CD4-positive, alpha-beta T cell treated with Interleukin-17A for 4 hours (primary cell): ENCODE data around the gene NFIL3.

Experiments used
- DNase-seq: peaks from one replicate; pipeline ENCODE4 v3.0.0-alpha.2; 2020; ENCODE audit warnings: mixed read lengths

The NFIL3 gene

DNA sequence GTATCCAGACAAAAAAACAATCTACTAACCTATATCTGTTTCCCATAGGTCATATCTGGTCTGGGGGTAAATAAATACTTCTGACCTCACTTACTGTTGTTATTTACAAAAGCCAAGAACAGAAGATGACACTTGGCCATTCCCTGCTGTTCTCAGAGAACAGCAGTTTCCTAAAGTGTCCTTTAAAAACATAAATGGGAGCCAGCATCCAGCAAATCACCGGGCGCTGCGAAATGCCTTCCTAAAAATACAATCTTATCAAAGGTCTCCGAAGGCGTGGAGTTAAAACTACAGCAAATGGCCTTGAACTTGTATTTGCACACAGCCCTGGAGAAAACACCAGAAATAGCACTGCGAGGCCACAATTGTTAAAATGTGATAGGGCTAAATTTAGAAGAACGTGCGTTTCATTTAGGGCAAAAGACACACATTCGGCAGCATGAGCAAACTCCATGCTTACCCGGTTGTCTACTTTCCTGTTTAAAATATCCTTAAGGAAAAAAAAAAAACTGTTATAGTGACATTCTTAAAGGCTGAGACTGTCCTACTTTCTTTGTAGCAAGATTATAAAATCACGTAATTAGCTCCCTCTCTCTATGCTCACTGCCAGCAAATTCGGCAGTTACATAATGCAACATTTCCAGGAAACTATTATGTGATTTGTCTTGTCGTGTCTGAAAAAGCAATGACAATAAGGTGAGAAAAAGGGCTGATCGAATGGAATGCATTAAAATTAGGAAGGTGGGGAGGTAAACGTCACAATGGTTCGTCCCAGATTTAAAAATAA, 1.5 kb downstream of the NFIL3 start:
- DNase-seq = no peak

- peak; percentile 12 for DNase-seq
Observed at GRCh38 chr9:91421128-91421765, 2.4 kb downstream of the NFIL3 start.

DNA sequence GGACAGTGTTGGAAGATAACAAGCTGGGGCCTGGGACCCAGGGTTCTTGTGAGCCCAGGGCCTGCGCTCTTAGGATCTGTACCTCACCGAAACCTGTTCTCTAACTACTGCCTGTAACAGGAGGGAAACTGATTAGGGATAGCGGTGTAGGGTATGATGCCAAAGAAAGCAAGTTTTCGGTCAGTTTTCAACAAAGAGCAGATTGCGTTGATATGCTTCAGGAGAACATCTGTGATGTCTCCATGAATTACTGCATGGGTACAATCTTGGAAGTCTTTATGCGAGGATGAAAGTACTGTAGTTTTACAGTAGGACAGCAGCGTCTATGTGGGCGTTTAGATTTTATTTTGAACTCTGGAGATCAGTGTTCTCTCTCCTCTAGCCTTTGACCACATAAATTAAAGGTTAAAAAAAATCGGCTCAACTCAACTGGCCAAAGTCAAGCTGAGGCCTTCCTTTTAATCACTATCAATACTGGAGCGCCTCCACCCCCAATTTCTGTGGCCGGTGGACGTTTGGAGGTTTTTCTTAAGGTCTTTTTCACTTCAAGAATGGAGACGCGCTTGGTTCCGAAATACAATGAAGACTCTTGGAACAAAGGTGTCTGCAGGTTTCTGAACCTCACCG, 3.0 kb downstream of the NFIL3 start:
- DNase-seq = no peak

DNA sequence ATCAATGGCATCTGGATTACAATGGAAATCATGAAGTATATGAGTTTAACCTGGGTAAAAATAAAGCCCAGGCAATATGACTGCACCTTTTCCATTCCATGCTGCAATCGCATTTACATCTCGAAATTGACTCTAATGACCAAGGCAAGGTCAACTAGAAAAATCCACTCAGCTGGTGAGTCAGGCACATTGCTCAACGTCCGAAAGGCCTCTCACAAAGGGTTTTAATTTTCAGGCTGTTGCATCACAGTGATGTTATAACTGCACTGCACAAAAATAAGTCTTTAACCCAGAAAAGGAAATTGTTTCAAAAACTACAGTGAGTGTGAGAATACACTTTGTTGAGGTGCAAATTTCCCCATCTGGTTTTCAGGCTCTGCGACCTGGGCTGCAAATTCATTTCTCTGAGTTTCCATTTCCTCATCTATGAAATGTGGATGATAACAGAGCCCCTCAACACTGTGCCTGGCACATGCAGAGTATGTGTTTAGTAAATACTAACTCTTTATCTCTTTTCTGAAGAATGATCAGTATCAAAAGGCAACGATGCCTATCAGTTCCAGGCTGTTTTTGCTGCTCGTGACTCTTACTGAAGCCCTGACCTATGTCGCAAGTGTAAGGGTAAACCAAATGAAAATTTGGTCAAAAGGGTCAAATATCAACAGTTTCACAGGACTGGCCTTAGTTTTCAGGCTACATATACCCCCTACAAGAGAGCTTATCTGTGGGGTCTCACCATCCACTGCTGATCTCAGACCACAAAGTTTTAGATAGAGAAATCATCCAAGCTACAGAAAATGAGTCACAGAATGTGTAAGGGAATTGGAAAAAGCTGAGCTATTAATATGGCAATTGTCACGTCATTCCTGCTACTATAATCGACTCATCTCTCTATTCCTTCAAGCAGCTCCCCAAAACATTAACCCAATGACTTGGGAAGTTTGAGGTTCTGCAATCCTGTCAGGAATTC, 4.1 kb downstream of the NFIL3 start:
- no peak for DNase-seq

- DNase-seq = no peak
Observed at GRCh38 chr9:91418215-91418610, 5.4 kb downstream of the NFIL3 start.

DNA sequence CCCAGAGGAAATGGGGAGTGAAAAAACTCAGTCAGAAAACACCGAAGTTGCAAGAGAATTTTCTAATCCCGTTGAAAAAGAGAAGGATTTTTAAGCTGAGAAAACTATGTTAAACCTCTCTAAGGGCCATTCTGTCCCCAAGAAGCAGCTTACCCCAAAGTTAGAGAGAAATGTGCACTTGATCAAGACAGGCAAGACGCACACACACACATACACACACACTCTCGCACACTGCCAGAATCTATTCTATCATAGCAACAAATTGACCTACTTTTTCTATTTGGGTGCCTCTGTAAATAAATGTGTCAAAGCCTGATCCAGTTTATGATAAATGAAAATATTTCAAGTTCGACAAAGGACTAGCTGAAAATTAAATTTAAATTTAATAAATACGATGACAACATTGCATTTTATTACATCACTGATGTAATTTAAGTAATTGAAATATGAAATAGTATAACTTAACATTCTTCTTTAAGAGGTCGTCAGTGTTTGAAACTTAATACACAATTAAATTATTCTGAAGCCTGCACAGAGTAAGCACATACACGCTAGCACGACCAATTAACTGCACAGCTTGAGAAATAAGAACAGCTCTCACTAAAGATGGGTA, 5.9 kb downstream of the NFIL3 start:
- no peak for DNase-seq

GRCh38 chr9:91416096-91416712, 7.4 kb downstream of the NFIL3 start:
- no peak for DNase-seq

DNA sequence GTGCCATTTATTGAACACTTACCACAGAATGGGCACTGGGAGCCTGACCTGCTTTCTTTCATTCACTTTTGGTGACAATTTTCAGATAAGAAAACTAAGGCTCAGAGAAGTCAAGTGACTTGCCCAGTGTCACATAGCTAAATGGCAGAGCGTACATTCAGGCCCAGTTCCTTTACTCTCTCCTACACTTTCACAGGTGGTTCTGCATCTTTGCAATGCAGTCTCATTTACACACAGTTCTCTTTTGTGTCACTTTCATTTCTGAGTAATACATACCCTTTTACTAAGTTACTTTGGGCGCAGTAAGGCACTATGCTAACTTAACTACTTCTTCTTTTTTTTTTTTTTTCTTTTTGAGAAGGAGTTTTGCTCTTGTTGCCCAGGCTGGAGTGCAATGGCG, 8.3 kb downstream of the NFIL3 start:
- DNase-seq = no peak

DNA sequence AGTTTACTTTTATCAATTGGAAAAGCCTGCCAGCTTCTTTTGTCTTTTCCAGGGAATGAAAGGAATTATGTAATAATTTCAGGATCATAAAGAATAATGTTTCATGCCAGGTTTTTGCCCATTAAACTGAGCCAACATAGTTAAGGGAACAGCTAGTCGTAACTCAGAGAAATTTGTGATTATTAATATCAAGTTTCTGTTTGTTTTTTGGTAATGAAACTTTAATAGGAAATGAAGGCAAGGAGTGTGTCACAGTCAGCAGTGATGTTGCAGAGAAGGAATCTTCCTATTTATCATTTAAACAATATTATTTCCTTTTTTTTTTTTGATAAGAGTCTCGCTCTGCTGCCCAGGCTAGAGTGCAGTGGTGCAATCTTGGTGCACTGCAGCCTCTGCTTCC, 10.7 kb downstream of the NFIL3 start:
- no peak for DNase-seq

GRCh38 chr9:91411096-91411771, 12.4 kb downstream of the NFIL3 start:
- DNase-seq = no peak

DNA sequence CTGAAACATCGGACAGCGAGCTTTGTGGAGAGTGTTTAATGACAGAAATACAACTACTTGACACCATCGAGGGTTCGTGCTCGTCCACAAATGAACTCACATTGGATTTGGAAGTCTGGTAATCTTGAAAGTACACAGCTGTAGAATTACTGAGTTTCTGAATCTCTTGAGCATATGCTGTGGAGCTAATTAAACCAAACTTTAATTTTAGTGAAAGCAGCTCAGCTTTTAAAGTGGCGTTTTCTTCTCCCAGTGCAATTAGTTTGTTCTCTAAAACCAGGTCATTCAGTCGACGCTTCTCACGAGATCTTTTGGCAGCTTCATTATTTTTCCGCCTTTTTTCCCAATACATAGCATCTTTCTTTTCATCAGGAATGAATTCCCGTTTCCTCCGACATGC, 13.5 kb downstream of the NFIL3 start:
- DNase-seq = no peak

GRCh38 chr9:91408475-91408874, 15.2 kb downstream of the NFIL3 start:
- no peak for DNase-seq

- DNase-seq = no peak
Observed at GRCh38 chr9:91407580-91408318, 15.9 kb downstream of the NFIL3 start.

DNA sequence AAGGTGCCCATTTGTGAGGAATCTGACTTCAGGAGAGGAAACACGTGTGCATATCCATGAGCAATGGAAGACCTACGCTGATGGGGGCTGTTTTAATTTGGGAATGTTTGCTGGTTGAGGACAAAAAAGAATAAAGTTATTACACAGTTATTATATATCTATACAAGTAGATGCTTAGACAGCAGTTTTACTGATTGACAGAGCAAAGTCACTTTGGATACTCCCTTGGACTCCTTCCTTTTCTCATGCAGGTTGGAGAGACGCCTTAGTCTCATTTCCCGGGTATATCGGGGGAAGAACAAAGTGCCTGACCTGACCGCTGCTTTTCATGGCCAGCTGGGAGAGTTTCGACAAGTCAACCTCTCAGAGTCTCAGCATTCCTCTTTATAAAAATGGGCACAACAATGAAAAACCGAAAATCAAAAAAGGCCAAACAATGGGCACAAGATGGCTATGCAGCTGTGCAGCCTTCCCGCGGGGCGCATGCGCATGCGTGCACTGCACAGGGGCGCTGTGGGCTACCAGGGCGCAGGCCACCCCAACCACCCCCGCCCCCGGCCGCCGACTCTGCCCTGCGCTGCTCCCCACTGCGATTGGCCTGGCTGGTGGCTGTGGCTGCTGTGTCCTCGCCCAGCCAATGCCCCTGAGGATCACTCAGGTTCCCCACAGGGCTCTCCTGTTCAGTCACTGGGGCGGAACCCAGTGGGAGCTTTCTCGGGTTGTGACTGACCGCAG, 18.1 kb downstream of the NFIL3 start:
- no peak for DNase-seq

GRCh38 chr9:91403665-91404543, 19.7 kb downstream of the NFIL3 start:
- no peak for DNase-seq

DNA sequence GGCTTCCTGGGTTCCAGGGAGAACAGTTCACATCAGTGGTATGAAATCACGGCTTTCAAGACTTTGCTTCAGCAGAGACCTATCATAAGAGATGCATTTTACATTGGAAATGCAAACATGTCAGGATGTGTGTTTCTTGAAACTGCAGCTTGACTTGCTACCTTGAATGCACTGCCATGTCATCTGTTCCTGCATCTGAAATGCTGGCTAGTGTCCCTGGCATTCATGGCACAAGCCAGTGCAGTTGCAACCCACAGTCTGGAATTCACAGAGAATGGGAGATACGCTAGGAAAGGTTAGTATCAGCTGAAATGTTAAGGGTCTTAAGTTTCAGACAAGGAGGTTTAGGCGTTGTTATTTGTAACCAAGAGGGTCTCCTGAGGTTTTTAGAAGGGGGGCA, 24.7 kb downstream of the NFIL3 start:
- DNase-seq = no peak

DNA sequence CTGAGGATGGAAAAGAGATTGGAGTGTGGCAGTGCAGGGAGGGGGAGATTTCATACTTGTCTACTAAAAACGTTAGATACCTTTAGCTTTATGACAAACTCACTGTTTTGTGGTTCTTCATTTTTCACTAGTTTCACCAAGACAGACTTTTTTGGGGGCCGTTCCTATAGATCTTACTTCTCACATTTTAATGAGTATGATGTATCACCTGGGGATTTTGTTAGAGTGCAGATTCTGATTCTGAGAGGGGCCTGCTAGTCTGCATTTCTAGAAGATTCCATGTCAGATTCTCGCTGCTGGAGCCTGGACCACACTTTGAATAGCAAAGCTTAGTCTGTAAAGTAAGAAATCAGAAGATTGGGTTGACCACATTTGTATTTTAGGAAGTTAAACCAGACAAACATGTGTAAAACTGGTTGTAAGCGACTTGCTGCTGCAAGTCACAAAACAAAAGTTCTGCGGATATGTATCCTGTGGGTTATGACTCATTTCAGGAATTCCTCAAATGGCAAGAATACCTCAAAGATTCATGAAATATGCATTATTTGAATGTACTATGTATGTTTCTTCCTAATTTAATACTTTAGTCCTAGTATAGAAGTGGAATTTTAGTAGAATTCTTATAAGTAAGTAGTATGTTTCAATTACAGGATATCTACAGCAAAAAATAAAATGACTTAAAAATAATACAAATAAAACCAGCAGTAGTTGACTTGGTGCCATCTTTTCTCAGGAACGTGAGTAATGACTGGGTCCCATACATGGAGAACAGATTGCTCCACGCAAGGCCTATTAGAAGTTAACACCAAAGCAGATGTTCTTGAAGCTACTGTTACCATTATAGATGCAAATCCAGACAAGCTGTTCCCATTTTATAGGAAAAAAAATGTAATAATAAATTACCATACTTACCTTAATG, 27.8 kb downstream of the NFIL3 start:
- no peak for DNase-seq

- no peak for DNase-seq
Observed at GRCh38 chr9:91395106-91395552, 28.5 kb downstream of the NFIL3 start.
